HepG2 (cell line): Measurements from ENCODE around the gene ATP2C2. TPM values are rescaled to one million over a fixed set of nuclear protein-coding genes. Genes with fewer than 3 reads are reported as not detected.
A peak's percentile ranks its signal among the peaks of the same experiment; 100 is the strongest.

Experiments
- ATAC-seq: fragments of 200-7000 bp; cut with Tn5 transposase; 3 replicates; pipeline ENCODE4 v1.9.1; 2020; ENCODE audit warnings: mild to moderate bottlenecking, moderate library complexity
- BruUV-seq: library from RNA; stranded (reverse); fragments of 400-500 nt; replicated peaks from 2 replicates; lab custom pipeline; 2021; lab: Mats Ljungman, UMichigan
- CTCF ChIA-PET: fragments of 300-600 bp; formaldehyde crosslinking; extraction: SDS; loops from one replicate; lab custom pipeline; 2021; ENCODE audit warnings: low total read pairs, inconsistent platforms, low intra/inter-chr PET ratio; lab: Yijun Ruan, JAX
- POLR2A ChIA-PET: fragments of 350-600 bp; sonication (Branson Sonifier 250); formaldehyde crosslinking; loops from one replicate; lab custom pipeline; 2020; ENCODE audit warnings: antibody characterized with exemption, inconsistent platforms; lab: Yijun Ruan, JAX
- DNase-seq: peaks from one replicate; pipeline ENCODE4 v3.0.0-alpha.2; 2015; ENCODE audit warnings: low spot score
- FAIRE-seq: peaks from 3 replicates; lab custom pipeline; 2011; peaks lifted over from hg19 to GRCh38; lab: Jason Lieb, UNC
- H2AFZ ChIP-seq: one replicate; pipeline ENCODE4 v1.6.1; 2011; ENCODE audit warnings: low read length, inconsistent platforms
- H3K27ac ChIP-seq: fragments of 300-600 bp; 3 replicates; pipeline ENCODE4 v1.8.0; 2011; ENCODE audit warnings: mixed run types, mild to moderate bottlenecking, mixed read lengths, low read length, inconsistent platforms; ENCODE audit not compliant: insufficient read depth; ENCODE audit errors: extremely low read length
- H3K27me3 ChIP-seq, 2 experiments: fragments of 200-600 bp in 1 of 2; 2 replicates in 1 of 2; 3 replicates in 1 of 2; pipeline versions ENCODE4 v1.6.0 to v1.8.0; 2011; ENCODE audit warnings: low read length in 2 of 2, mild to moderate bottlenecking in 2 of 2, moderate library complexity in 2 of 2, inconsistent platforms in 1 of 2; ENCODE audit not compliant: insufficient read depth in 2 of 2, control insufficient read depth in 1 of 2
- H3K36me3 ChIP-seq, 2 experiments: fragments of 200-600 bp in 1 of 2; replicated peaks in 1 of 2; 2 replicates in 1 of 2; 3 replicates in 1 of 2; pipeline versions ENCODE4 v1.5.1 to v1.8.0; 2011; ENCODE audit warnings: low read length in 2 of 2, inconsistent platforms in 1 of 2; ENCODE audit not compliant: insufficient read depth in 2 of 2, control insufficient read depth in 1 of 2
- H3K4me1 ChIP-seq: 2 replicates; pipeline ENCODE4 v1.5.1; 2012; ENCODE audit warnings: low read length, inconsistent platforms; ENCODE audit not compliant: insufficient read depth
- H3K4me2 ChIP-seq: 2 replicates; pipeline ENCODE4 v1.6.0; 2011; ENCODE audit warnings: low read depth, low read length, inconsistent platforms
- H3K4me3 ChIP-seq, 3 experiments: fragments of 200-600 bp in 1 of 3; sonication (generic), shearing (Covaris generic) in 1 of 3; replicated peaks in 1 of 3; 2 replicates each; pipeline ENCODE4 v1.5.1; 2011 to 2016; ENCODE audit warnings: low read length in 3 of 3, inconsistent platforms in 2 of 3, low read depth in 2 of 3, mild to moderate bottlenecking in 2 of 3, control low read depth in 1 of 3, mixed read lengths in 1 of 3; ENCODE audit not compliant: insufficient read depth in 1 of 3
- H3K79me2 ChIP-seq: one replicate; pipeline ENCODE4 v1.6.1; 2011; ENCODE audit warnings: low read length, inconsistent platforms; ENCODE audit not compliant: insufficient read depth
- H3K9ac ChIP-seq: 2 replicates; pipeline ENCODE4 v1.6.0; 2011; ENCODE audit warnings: mild to moderate bottlenecking, low read depth, low read length, inconsistent platforms; ENCODE audit not compliant: insufficient read depth
- H3K9me3 ChIP-seq: 2 replicates; pipeline ENCODE4 v1.5.1; 2012; ENCODE audit warnings: mild to moderate bottlenecking, low read length
- H4K20me1 ChIP-seq: 2 replicates; pipeline ENCODE4 v1.6.0; 2011; ENCODE audit warnings: inconsistent platforms, mild to moderate bottlenecking, low read length, moderate library complexity; ENCODE audit not compliant: insufficient read depth
- ATRX ChIP-seq: sonication (generic); formaldehyde crosslinking; IDR thresholded peaks from 2 replicates; pipeline ENCODE4 v1.4.0; 2020; ENCODE audit warnings: missing genetic modification reagents, borderline replicate concordance
- CEBPG ChIP-seq: IDR thresholded peaks from 2 replicates; pipeline ENCODE4 v1.6.1; 2016
- HNRNPLL ChIP-seq: fragments of 200-400 bp; formaldehyde crosslinking; IDR thresholded peaks from 2 replicates; pipeline ENCODE4 v1.6.1; 2017; ENCODE audit warnings: mild to moderate bottlenecking, low read depth, low read length; ENCODE audit not compliant: poor library complexity, severe bottlenecking
- MTA3 ChIP-seq: sonication (generic); formaldehyde crosslinking; IDR thresholded peaks from 2 replicates; pipeline ENCODE4 v1.4.0; 2020; ENCODE audit warnings: missing genetic modification reagents
- ZNF614 ChIP-seq: IDR thresholded peaks from 2 replicates; pipeline ENCODE4 v1.6.1; 2018; ENCODE audit warnings: missing biosample characterization, missing genetic modification reagents, inconsistent platforms, borderline replicate concordance
- ZNF816 ChIP-seq: sonication (generic); formaldehyde crosslinking; IDR thresholded peaks from 2 replicates; pipeline ENCODE4 v1.8.0; 2022; ENCODE audit warnings: missing genetic modification reagents, mild to moderate bottlenecking, borderline replicate concordance
- WGBS: methylation state at CpG from one replicate; pipeline ENCODE4 v1.1.6; 2017; ENCODE audit warnings: low lambda C conversion rate; 5-methylcytosine and 5-hydroxymethylcytosine counted together
- in situ Hi-C: cut with HindIII; loops from 2 replicates; pipeline ENCODE4 v1.10.0; 2017; ENCODE audit warnings: low pct_unique_long_range_greater_than_20kb; ENCODE audit not compliant: extremely low pct_ligation_motif_present
- intact Hi-C: fragments of 100-400 bp; cut with micrococcal nuclease; formaldehyde crosslinking; loops from one replicate; pipeline ENCODE4 v1.10.0; 2022; ENCODE audit not compliant: unreplicated experiment
- polyA plus RNA-seq, 8 experiments: library from polyadenylated mRNA; depleted of rRNA in 3 of 8; stranded (reverse) in 7 of 8; unstranded in 1 of 8; fragments of >200 nt; fragmentation: Illumina TruSeq in 4 of 8; extraction: Trizol in 4 of 8; gene quantifications; 2 replicates each; pipeline versions ENCODE4 v1.2.1 to v1.2.3, GENCODE V29; 2011 to 2016; ENCODE audit warnings: low read depth in 4 of 8, missing spikeins in 1 of 8, mixed read lengths in 1 of 8; ENCODE audit not compliant: insufficient read depth in 1 of 8
- total RNA-seq, 5 experiments: library from RNA; depleted of rRNA; stranded (reverse); fragments of >200 nt; fragmentation: Illumina TruSeq; extraction: Trizol; gene quantifications; 2 replicates each; pipeline ENCODE4 v1.2.3, GENCODE V29; 2016; ENCODE audit warnings: low read depth in 1 of 5
- TF ChIP-seq, protein P1 (sequence below): sonication (generic); formaldehyde crosslinking; IDR thresholded peaks from 2 replicates; pipeline ENCODE4 v1.5.0; 2020; ENCODE audit warnings: mild to moderate bottlenecking, missing genetic modification reagents, borderline replicate concordance
- TF ChIP-seq, protein P2 (sequence below): sonication (generic); formaldehyde crosslinking; IDR thresholded peaks from 2 replicates; pipeline ENCODE4 v1.8.1; 2022; ENCODE audit warnings: low read depth, mild to moderate bottlenecking, missing genetic modification reagents
- TF ChIP-seq, protein P3 (sequence below): sonication (generic); formaldehyde crosslinking; IDR thresholded peaks from 2 replicates; pipeline ENCODE4 v1.4.0; 2020; ENCODE audit warnings: missing genetic modification reagents

ATP2C2 gene
- total and polyA plus RNA-seq, 2 of the 13 experiments (the other 11 are each of a cell fraction or from before 2014, with no cell fraction given): 0.07 TPM; not detected in 1

DNA sequence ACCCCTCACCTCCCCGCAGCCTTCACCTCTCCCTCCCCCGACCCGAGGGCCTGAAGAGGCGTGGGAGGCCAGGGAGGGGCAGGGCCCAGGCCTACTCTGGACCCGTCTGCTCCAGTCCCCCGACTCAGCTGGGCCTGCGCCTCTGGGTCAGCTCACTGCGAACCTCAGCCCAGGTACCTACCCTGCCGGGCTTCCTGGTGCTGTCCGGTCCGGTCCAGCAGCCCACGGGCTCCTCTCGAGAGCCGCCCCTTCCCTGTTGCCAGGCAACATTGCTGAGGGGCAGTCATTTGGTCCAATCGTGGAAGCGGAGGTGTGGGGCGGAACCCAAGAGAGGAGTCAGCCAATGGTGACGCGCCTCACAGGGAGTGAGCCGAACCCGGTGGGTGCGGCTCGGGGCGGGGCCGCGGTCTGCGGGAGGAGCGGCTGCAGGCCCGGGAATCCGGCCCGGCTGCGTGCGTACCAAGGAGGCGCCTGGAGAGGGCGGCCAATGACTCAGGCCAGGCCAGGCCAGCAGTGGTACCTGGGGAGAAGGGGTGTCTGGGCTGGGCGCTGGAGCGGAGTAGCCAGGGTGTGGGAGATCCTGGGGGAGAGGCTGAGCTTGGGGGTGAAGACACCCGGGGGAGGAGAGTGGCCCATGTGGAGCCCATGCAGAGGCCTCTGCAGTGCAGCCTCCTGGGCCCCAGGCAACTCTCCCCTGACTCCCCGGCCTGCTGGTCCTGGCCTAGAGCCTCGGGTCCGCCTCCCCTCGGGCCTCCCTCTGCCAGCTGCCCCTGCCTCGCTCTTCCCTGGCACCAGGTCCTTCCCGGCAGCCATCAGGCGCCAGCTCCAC is 136.3 kb downstream of the ATP2C2 start, which contains the start of gene MEAK7:
TSS of gene MEAK7 (minus strand) at position 240 of the 829 bp plus-strand sequence. CDS start 6,573 bp downstream, outside the sequence.
- Histone ChIP-seq H2AFZ (no peak within 1 kb of the TSS), H3K79me2 (peaks cover 2% of the 10 kb centered on the region), H3K36me3 (no peaks in the 10 kb centered on the region), H3K9me3 (no peaks in the 10 kb centered on the region), H3K4me2 (peak within 1 kb of the TSS; percentile 97), H3K9ac (peak within 1 kb of the TSS; percentile 73), H4K20me1 (no peaks in the 10 kb centered on the region), H3K27me3 (no peaks in the 10 kb centered on the region; a peak in 1 of 5 replicates), H3K4me1 (peaks cover 43% of the 10 kb centered on the region), H3K27ac (peak within 1 kb of the TSS; percentile 20), H3K4me3 (peak within 1 kb of the TSS; percentile 71 to 94 (median 77))
- intact Hi-C loops: no loop called here
- ATAC-seq (peak; percentile 96), DNase-seq (peak; percentile 98), FAIRE-seq (peak; percentile 94)
- in situ Hi-C loops: no loop called here
- CTCF ChIA-PET: interaction anchor here (0.8 kb wide), 1 partner anchor 10 kb away, joined by 3 read pairs; no protein-coding TSS in a partner anchor
- BruUV-seq: no TSS peak
- WGBS: under 1% methylated on average over 31 of the region's 45 CpGs
- POLR2A ChIA-PET: no interaction called here
- TF ChIP-seq HNRNPLL (peak; percentile 95), CEBPG (CRISPR knock-in tag) (no peak), ATRX (no peak), ZNF614 (CRISPR knock-in tag) (no peak), ZNF816 (CRISPR knock-in tag) (no peak), MTA3 (CRISPR knock-in tag) (no peak)
- TF ChIP-seq, protein P1, sequence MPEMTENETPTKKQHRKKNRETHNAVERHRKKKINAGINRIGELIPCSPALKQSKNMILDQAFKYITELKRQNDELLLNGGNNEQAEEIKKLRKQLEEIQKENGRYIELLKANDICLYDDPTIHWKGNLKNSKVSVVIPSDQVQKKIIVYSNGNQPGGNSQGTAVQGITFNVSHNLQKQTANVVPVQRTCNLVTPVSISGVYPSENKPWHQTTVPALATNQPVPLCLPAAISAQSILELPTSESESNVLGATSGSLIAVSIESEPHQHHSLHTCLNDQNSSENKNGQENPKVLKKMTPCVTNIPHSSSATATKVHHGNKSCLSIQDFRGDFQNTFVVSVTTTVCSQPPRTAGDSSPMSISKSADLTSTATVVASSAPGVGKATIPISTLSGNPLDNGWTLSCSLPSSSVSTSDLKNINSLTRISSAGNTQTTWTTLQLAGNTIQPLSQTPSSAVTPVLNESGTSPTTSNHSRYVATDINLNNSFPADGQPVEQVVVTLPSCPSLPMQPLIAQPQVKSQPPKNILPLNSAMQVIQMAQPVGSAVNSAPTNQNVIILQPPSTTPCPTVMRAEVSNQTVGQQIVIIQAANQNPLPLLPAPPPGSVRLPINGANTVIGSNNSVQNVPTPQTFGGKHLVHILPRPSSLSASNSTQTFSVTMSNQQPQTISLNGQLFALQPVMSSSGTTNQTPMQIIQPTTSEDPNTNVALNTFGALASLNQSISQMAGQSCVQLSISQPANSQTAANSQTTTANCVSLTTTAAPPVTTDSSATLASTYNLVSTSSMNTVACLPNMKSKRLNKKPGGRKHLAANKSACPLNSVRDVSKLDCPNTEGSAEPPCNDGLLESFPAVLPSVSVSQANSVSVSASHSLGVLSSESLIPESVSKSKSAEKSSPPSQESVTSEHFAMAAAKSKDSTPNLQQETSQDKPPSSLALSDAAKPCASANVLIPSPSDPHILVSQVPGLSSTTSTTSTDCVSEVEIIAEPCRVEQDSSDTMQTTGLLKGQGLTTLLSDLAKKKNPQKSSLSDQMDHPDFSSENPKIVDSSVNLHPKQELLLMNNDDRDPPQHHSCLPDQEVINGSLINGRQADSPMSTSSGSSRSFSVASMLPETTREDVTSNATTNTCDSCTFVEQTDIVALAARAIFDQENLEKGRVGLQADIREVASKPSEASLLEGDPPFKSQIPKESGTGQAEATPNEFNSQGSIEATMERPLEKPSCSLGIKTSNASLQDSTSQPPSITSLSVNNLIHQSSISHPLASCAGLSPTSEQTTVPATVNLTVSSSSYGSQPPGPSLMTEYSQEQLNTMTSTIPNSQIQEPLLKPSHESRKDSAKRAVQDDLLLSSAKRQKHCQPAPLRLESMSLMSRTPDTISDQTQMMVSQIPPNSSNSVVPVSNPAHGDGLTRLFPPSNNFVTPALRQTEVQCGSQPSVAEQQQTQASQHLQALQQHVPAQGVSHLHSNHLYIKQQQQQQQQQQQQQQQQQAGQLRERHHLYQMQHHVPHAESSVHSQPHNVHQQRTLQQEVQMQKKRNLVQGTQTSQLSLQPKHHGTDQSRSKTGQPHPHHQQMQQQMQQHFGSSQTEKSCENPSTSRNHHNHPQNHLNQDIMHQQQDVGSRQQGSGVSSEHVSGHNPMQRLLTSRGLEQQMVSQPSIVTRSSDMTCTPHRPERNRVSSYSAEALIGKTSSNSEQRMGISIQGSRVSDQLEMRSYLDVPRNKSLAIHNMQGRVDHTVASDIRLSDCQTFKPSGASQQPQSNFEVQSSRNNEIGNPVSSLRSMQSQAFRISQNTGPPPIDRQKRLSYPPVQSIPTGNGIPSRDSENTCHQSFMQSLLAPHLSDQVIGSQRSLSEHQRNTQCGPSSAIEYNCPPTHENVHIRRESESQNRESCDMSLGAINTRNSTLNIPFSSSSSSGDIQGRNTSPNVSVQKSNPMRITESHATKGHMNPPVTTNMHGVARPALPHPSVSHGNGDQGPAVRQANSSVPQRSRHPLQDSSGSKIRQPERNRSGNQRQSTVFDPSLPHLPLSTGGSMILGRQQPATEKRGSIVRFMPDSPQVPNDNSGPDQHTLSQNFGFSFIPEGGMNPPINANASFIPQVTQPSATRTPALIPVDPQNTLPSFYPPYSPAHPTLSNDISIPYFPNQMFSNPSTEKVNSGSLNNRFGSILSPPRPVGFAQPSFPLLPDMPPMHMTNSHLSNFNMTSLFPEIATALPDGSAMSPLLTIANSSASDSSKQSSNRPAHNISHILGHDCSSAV (CRISPR knock-in tag): peak; percentile 85; the same call in 1 of the 2 replicates
- TF ChIP-seq, protein P2, sequence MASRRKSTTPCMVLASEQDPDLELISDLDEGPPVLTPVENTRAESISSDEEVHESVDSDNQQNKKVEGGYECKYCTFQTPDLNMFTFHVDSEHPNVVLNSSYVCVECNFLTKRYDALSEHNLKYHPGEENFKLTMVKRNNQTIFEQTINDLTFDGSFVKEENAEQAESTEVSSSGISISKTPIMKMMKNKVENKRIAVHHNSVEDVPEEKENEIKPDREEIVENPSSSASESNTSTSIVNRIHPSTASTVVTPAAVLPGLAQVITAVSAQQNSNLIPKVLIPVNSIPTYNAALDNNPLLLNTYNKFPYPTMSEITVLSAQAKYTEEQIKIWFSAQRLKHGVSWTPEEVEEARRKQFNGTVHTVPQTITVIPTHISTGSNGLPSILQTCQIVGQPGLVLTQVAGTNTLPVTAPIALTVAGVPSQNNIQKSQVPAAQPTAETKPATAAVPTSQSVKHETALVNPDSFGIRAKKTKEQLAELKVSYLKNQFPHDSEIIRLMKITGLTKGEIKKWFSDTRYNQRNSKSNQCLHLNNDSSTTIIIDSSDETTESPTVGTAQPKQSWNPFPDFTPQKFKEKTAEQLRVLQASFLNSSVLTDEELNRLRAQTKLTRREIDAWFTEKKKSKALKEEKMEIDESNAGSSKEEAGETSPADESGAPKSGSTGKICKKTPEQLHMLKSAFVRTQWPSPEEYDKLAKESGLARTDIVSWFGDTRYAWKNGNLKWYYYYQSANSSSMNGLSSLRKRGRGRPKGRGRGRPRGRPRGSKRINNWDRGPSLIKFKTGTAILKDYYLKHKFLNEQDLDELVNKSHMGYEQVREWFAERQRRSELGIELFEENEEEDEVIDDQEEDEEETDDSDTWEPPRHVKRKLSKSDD (CRISPR knock-in tag): no peak; the same call in 1 of the 2 replicates
- TF ChIP-seq, protein P3, sequence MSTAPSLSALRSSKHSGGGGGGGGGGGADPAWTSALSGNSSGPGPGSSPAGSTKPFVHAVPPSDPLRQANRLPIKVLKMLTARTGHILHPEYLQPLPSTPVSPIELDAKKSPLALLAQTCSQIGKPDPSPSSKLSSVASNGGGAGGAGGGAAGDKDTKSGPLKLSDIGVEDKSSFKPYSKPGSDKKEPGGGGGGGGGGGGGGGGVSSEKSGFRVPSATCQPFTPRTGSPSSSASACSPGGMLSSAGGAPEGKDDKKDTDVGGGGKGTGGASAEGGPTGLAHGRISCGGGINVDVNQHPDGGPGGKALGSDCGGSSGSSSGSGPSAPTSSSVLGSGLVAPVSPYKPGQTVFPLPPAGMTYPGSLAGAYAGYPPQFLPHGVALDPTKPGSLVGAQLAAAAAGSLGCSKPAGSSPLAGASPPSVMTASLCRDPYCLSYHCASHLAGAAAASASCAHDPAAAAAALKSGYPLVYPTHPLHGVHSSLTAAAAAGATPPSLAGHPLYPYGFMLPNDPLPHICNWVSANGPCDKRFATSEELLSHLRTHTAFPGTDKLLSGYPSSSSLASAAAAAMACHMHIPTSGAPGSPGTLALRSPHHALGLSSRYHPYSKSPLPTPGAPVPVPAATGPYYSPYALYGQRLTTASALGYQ (CRISPR knock-in tag): no peak; the same call in 1 of the 2 replicates
